Keratinocyte (primary cell): ENCODE data around the gene GREB1. TPM values are rescaled to one million over a fixed set of nuclear protein-coding genes. Genes with fewer than 3 reads are reported as not detected.

Source experiments
- DNase-seq: peaks from one replicate; pipeline ENCODE4 v3.0.0-alpha.2; 2011; ENCODE audit warnings: low read depth, missing footprints, low spot score
- FAIRE-seq: peaks from 2 replicates; lab custom pipeline; 2011; peaks lifted over from hg19 to GRCh38; lab: Jason Lieb, UNC
- H2AFZ ChIP-seq: 2 replicates; pipeline ENCODE4 v1.6.0; 2012; ENCODE audit warnings: low read length, control low read depth, inconsistent platforms; ENCODE audit not compliant: control insufficient read depth
- H3K27ac ChIP-seq: 2 replicates; pipeline ENCODE4 v1.5.1; 2011; ENCODE audit warnings: low read length; ENCODE audit not compliant: control insufficient read depth, insufficient read depth
- H3K27me3 ChIP-seq: 3 replicates; pipeline ENCODE4 v1.6.0; 2011; ENCODE audit warnings: low read length; ENCODE audit not compliant: control insufficient read depth, insufficient read depth; ENCODE audit errors: extremely low read depth
- H3K36me3 ChIP-seq, 2 experiments: 2 replicates in 1 of 2; 3 replicates in 1 of 2; pipeline ENCODE4 v1.5.1; 2011; ENCODE audit warnings: low read length in 2 of 2, mild to moderate bottlenecking in 1 of 2; ENCODE audit not compliant: control insufficient read depth in 2 of 2, insufficient read depth in 2 of 2; ENCODE audit errors: extremely low read depth in 1 of 2
- H3K4me1 ChIP-seq: 3 replicates; pipeline ENCODE4 v1.5.1; 2011; ENCODE audit warnings: low read length; ENCODE audit not compliant: control insufficient read depth, insufficient read depth; ENCODE audit errors: extremely low read depth
- H3K4me2 ChIP-seq: 3 replicates; pipeline ENCODE4 v1.6.0; 2011; ENCODE audit warnings: low read depth, low read length; ENCODE audit not compliant: control insufficient read depth, insufficient read depth; ENCODE audit errors: extremely low read depth
- H3K4me3 ChIP-seq, 3 experiments: fragments of 200-600 bp in 1 of 3; sonication (generic) in 1 of 3; 2 replicates in 2 of 3; 3 replicates in 1 of 3; pipeline ENCODE4 v1.5.1; 2011 to 2016; ENCODE audit warnings: low read length in 3 of 3, mild to moderate bottlenecking in 3 of 3, control low read depth in 2 of 3, inconsistent platforms in 1 of 3, low read depth in 1 of 3, mixed read lengths in 1 of 3, mixed run types in 1 of 3, moderate library complexity in 1 of 3; ENCODE audit not compliant: control insufficient read depth in 2 of 3, insufficient read depth in 2 of 3; ENCODE audit errors: extremely low read depth in 1 of 3
- H3K79me2 ChIP-seq: 2 replicates; pipeline ENCODE4 v1.6.0; 2012; ENCODE audit warnings: low read length; ENCODE audit not compliant: control insufficient read depth, insufficient read depth
- H3K9ac ChIP-seq: 3 replicates; pipeline ENCODE4 v1.6.0; 2011; ENCODE audit warnings: low read length; ENCODE audit not compliant: control insufficient read depth, insufficient read depth; ENCODE audit errors: extremely low read depth
- H3K9me1 ChIP-seq: 3 replicates; pipeline ENCODE4 v1.6.0; 2011; ENCODE audit warnings: low read length; ENCODE audit not compliant: control insufficient read depth, insufficient read depth; ENCODE audit errors: extremely low read depth
- H3K9me3 ChIP-seq: 2 replicates; pipeline ENCODE4 v1.5.1; 2012; ENCODE audit warnings: low read depth, low read length; ENCODE audit not compliant: control insufficient read depth
- H4K20me1 ChIP-seq: 3 replicates; pipeline ENCODE4 v1.6.0; 2011; ENCODE audit warnings: low read length; ENCODE audit not compliant: control insufficient read depth, insufficient read depth; ENCODE audit errors: extremely low read depth
- CTCF ChIP-seq, 3 experiments: IDR thresholded peaks in 1 of 3; conservative IDR thresholded peaks in 1 of 3; optimal IDR thresholded peaks in 1 of 3; 2 replicates in 2 of 3; 3 replicates in 1 of 3; pipeline versions ENCODE3 to v1.5.1; 2011; ENCODE audit warnings: low read length in 3 of 3, mild to moderate bottlenecking in 3 of 3, moderate library complexity in 2 of 3, control low read depth in 1 of 3, inconsistent platforms in 1 of 3; ENCODE audit not compliant: insufficient read depth in 2 of 3; ENCODE audit errors: extremely low read depth in 1 of 3
- EZH2 ChIP-seq: IDR thresholded peaks from one replicate; pipeline ENCODE4 v1.6.1; 2012; ENCODE audit warnings: inconsistent platforms, mild to moderate bottlenecking, low read length, moderate library complexity
- dilution Hi-C: fragments of 300-500 bp; cut with MboI; formaldehyde crosslinking; loops from one replicate; pipeline ENCODE4 v1.7.0; 2020; ENCODE audit warnings: low sequenced_read_pairs; ENCODE audit not compliant: extremely low pct_ligation_motif_present
- polyA plus RNA-seq, 5 experiments: library from polyadenylated mRNA; depleted of rRNA in 3 of 5; stranded (reverse) in 3 of 5; stranded (forward) in 1 of 5; unstranded in 1 of 5; fragments of >200 nt; gene quantifications; 1 replicate in 1 of 5; 2 replicates in 3 of 5; 3 replicates in 1 of 5; pipeline versions ENCODE4 v1.2.1 to v1.2.3, GENCODE V29; 2011 to 2012; ENCODE audit warnings: missing spikeins in 2 of 5, low read depth in 1 of 5, low replicate concordance in 1 of 5

The GREB1 gene
- polyA plus RNA-seq, 1 donor (not counting 4 experiments of a cell fraction or from before 2014, with no cell fraction given), result 0.13 TPM

GRCh38 chr2:11492244-11492643 lies 41.6 kb upstream of the GREB1 start:
- no peak overlapping the region for H3K27ac ChIP-seq
- no peak overlapping the region for H3K9ac ChIP-seq
- H3K4me2 ChIP-seq, result no peak overlapping the region
- H2AFZ ChIP-seq, result no peak overlapping the region
- no peak for TF ChIP-seq CTCF (optimal IDR thresholded peaks at IDR 0.05 in 1 of 3, IDR thresholded peaks at IDR 0.05 in 1 of 3, conservative IDR thresholded peaks at IDR 0.05 in 1 of 3; ENCODE audit: extremely low read depth in 1 of 3, insufficient read depth in 2 of 3, low read length in 3 of 3)
- TF ChIP-seq EZH2, result no peak
- no peaks in the 10 kb centered on the region for H3K9me3 ChIP-seq
- no peaks in the 10 kb centered on the region for H3K4me1 ChIP-seq
- no peaks in the 10 kb centered on the region for H3K36me3 ChIP-seq
- no peak overlapping the region for H3K4me3 ChIP-seq
- dilution Hi-C loops, result no loop called here
- H3K9me1 ChIP-seq, result no peaks in the 10 kb centered on the region
- DNase-seq (no peak), FAIRE-seq (no peak)
- peaks cover 8% of the 10 kb centered on the region for H3K27me3 ChIP-seq
- H3K79me2 ChIP-seq, result no peaks in the 10 kb centered on the region
- no peaks in the 10 kb centered on the region for H4K20me1 ChIP-seq

GRCh38 chr2:11492720-11493119 lies 41.1 kb upstream of the GREB1 start:
- H3K27me3 ChIP-seq, result peaks cover 5% of the 10 kb centered on the region
- H3K36me3 ChIP-seq, result no peaks in the 10 kb centered on the region
- H4K20me1 ChIP-seq, result no peaks in the 10 kb centered on the region
- TF ChIP-seq EZH2 (no peak), CTCF (optimal IDR thresholded peaks at IDR 0.05 in 1 of 3, IDR thresholded peaks at IDR 0.05 in 1 of 3, conservative IDR thresholded peaks at IDR 0.05 in 1 of 3; ENCODE audit: extremely low read depth in 1 of 3, insufficient read depth in 2 of 3, low read length in 3 of 3) (no peak)
- FAIRE-seq, result no peak
- H3K4me3 ChIP-seq, result no peak overlapping the region
- no peaks in the 10 kb centered on the region for H3K79me2 ChIP-seq
- no peak overlapping the region for H3K9ac ChIP-seq
- DNase-seq, result no peak
- H3K4me2 ChIP-seq, result no peak overlapping the region
- dilution Hi-C loops, result no loop called here
- H3K9me1 ChIP-seq, result no peaks in the 10 kb centered on the region
- H3K9me3 ChIP-seq, result no peaks in the 10 kb centered on the region
- no peak overlapping the region for H3K27ac ChIP-seq
- no peaks in the 10 kb centered on the region for H3K4me1 ChIP-seq
- no peak overlapping the region for H2AFZ ChIP-seq
